Neural cell (in vitro differentiated cells): ENCODE data around the gene CD151. TPM values are rescaled to one million over a fixed set of nuclear protein-coding genes. Genes with fewer than 3 reads are reported as not detected.

Experiments used
- H2AFZ ChIP-seq: fragments of 200-600, 300-800 bp; sonication (generic), shearing (Covaris generic); 2 replicates; pipeline ENCODE4 v1.6.0; 2014; ENCODE audit warnings: low read depth, mild to moderate bottlenecking, antibody characterized with exemption, low read length, moderate library complexity
- H3F3A ChIP-seq: fragments of 200-600 bp; shearing (Covaris generic); 2 replicates; pipeline ENCODE4 v1.6.1; 2016; ENCODE audit warnings: mild to moderate bottlenecking, moderate library complexity, mixed read lengths, antibody characterized with exemption, low read length; ENCODE audit not compliant: insufficient read depth, poor library complexity, severe bottlenecking
- H3K27ac ChIP-seq: fragments of 200-600, 300-800 bp; sonication (generic), shearing (Covaris generic); 2 replicates; pipeline ENCODE4 v1.5.1; 2014; ENCODE audit warnings: mild to moderate bottlenecking, low read length, moderate library complexity
- H3K27me3 ChIP-seq: fragments of 300-800, 200-600 bp; sonication (generic), shearing (Covaris generic); 2 replicates; pipeline ENCODE4 v1.6.0; 2014; ENCODE audit warnings: mild to moderate bottlenecking, low read depth, low read length, moderate library complexity; ENCODE audit not compliant: insufficient read depth
- H3K36me3 ChIP-seq: fragments of 300-800, 200-600 bp; sonication (generic), shearing (Covaris generic); 2 replicates; pipeline ENCODE4 v1.5.1; 2014; ENCODE audit warnings: mild to moderate bottlenecking, antibody characterized with exemption, low read length, moderate library complexity; ENCODE audit not compliant: insufficient read depth
- H3K4me2 ChIP-seq: fragments of 300-800, 200-600 bp; sonication (generic), shearing (Covaris generic); 2 replicates; pipeline ENCODE4 v1.6.0; 2014; ENCODE audit warnings: mild to moderate bottlenecking, low read length
- H3K4me3 ChIP-seq: fragments of 300-800, 200-600 bp; sonication (generic), shearing (Covaris generic); 2 replicates; pipeline ENCODE4 v1.5.1; 2014; ENCODE audit warnings: mild to moderate bottlenecking, low read length, moderate library complexity
- H3K79me2 ChIP-seq: fragments of 200-600 bp; shearing (Covaris generic); replicated peaks from 2 replicates; pipeline ENCODE4 v1.6.0; 2014; ENCODE audit warnings: mild to moderate bottlenecking, low read length, moderate library complexity; ENCODE audit not compliant: insufficient read depth
- H3K9ac ChIP-seq: fragments of 300-800, 200-600 bp; sonication (generic), shearing (Covaris generic); 2 replicates; pipeline ENCODE4 v1.6.1; 2016; ENCODE audit warnings: mild to moderate bottlenecking, low read length, mixed read lengths
- H3K9me2 ChIP-seq: fragments of 200-600 bp; shearing (Covaris generic); 2 replicates; pipeline ENCODE4 v1.6.1; 2016; ENCODE audit warnings: mild to moderate bottlenecking, low read length, mixed read lengths; ENCODE audit not compliant: insufficient read depth
- H3K9me3 ChIP-seq: fragments of 200-600, 300-800 bp; sonication (generic), shearing (Covaris generic); 2 replicates; pipeline ENCODE4 v1.6.1; 2016; ENCODE audit warnings: mild to moderate bottlenecking, mixed run types, low read length, moderate library complexity, mixed read lengths
- H4K20me1 ChIP-seq: fragments of 200-600 bp; shearing (Covaris generic); 2 replicates; pipeline ENCODE4 v1.6.1; 2016; ENCODE audit warnings: mild to moderate bottlenecking, mixed run types; ENCODE audit not compliant: insufficient read depth
- EP300 ChIP-seq: fragments of 450-650 bp; conservative IDR thresholded peaks from 2 replicates; pipeline ENCODE4 v1.6.1; 2014; ENCODE audit warnings: antibody characterized with exemption, mild to moderate bottlenecking, moderate library complexity; ENCODE audit not compliant: poor library complexity, severe bottlenecking
- EZH2 ChIP-seq: fragments of 200-600, 300-800 bp; shearing (Covaris generic), sonication (generic); IDR thresholded peaks from 2 replicates; pipeline ENCODE4 v1.6.1; 2014; ENCODE audit warnings: antibody characterized with exemption, low read length, borderline replicate concordance, mild to moderate bottlenecking; ENCODE audit not compliant: insufficient read depth, poor library complexity, severe bottlenecking
- MXI1 ChIP-seq: fragments of 450-650 bp; conservative IDR thresholded peaks from 2 replicates; pipeline ENCODE4 v1.6.1; 2014; ENCODE audit warnings: antibody characterized with exemption, mild to moderate bottlenecking; ENCODE audit not compliant: poor library complexity, severe bottlenecking
- POLR2AphosphoS5 ChIP-seq: IDR thresholded peaks from 2 replicates; pipeline ENCODE4 v1.6.1; 2012
- RAD21 ChIP-seq: fragments of 450-650 bp; conservative IDR thresholded peaks from 2 replicates; pipeline ENCODE4 v1.6.1; 2014; ENCODE audit warnings: antibody characterized with exemption, mild to moderate bottlenecking, moderate library complexity
- SMC3 ChIP-seq: fragments of 450-650 bp; conservative IDR thresholded peaks from 2 replicates; pipeline ENCODE4 v1.6.1; 2014; ENCODE audit warnings: antibody characterized with exemption, mild to moderate bottlenecking, moderate library complexity; ENCODE audit not compliant: poor library complexity
- TAF1 ChIP-seq: IDR thresholded peaks from 2 replicates; pipeline ENCODE4 v1.6.1; 2012; ENCODE audit warnings: low read depth
- polyA plus RNA-seq: library from polyadenylated mRNA; depleted of rRNA; stranded (reverse); fragments of >200 nt; gene quantifications from 2 replicates; pipeline ENCODE4 v1.2.3, GENCODE V29; 2014
- TF ChIP-seq, protein P1 (sequence below): IDR thresholded peaks from 2 replicates; pipeline ENCODE4 v1.6.1; 2012; ENCODE audit warnings: borderline replicate concordance
- TF ChIP-seq, protein P2 (sequence below): fragments of 450-650 bp; IDR thresholded peaks from 2 replicates; pipeline ENCODE4 v1.5.1; 2014; ENCODE audit warnings: antibody characterized with exemption, mild to moderate bottlenecking, moderate library complexity; ENCODE audit not compliant: poor library complexity, severe bottlenecking

The CD151 gene
- polyA plus RNA-seq, 1 donor from 2014 or later = 70.8 TPM

DNA sequence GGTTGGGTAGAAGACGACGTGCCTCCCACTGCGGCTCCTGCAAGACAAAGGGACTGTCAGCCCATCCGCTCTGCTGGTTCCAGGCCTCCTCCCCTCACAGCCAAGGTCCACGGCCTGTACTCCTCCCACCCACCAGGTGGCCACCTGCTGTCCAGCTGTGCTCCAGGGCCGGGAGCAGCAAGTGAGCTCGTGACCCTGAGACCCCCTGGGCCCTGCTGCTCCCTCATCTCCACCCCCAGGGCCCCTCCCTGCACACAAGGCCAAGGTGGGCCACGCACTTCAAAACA is 37.3 kb downstream of the CD151 start:
- no peak overlapping the region for H3K27ac ChIP-seq
- no peaks in the 10 kb centered on the region for H3F3A ChIP-seq
- H3K4me3 ChIP-seq = no peak overlapping the region
- no peak overlapping the region for H3K4me2 ChIP-seq
- no peaks in the 10 kb centered on the region for H3K9me3 ChIP-seq
- H3K9me2 ChIP-seq = no peaks in the 10 kb centered on the region
- no peak overlapping the region for H2AFZ ChIP-seq
- no peak overlapping the region for H3K9ac ChIP-seq
- H4K20me1 ChIP-seq = no peaks in the 10 kb centered on the region
- no peaks in the 10 kb centered on the region for H3K27me3 ChIP-seq
- no peaks in the 10 kb centered on the region for H3K36me3 ChIP-seq
- no peak for TF ChIP-seq SMC3
- H3K79me2 ChIP-seq = no peaks in the 10 kb centered on the region

DNA sequence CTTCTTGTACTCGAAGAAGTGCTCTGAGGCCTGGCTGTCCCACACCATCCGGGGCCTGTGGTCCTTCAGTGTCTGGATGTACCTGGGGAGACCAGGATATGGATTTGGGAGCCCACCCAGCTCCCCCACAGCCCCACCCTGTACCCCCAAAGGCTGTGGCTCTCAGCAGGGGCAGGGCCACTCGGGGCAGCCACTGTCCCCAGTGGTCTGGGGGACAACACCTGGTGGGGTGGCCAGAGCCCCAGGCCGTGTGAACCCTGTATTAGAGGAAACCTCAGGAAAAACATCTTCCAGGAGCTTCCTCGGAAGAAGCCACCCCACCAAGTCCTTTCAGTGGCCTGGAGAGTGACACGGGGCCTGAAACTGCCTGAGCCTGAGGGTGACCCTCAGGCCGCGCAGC is 37.7 kb downstream of the CD151 start:
- Histone ChIP-seq H4K20me1 (no peaks in the 10 kb centered on the region), H3K27me3 (no peaks in the 10 kb centered on the region), H3K27ac (no peak overlapping the region), H3K36me3 (no peaks in the 10 kb centered on the region), H3K9me2 (no peaks in the 10 kb centered on the region), H3K4me3 (no peak overlapping the region), H3K79me2 (no peaks in the 10 kb centered on the region), H2AFZ (no peak overlapping the region), H3K9me3 (no peaks in the 10 kb centered on the region), H3F3A (no peaks in the 10 kb centered on the region), H3K9ac (no peak overlapping the region), H3K4me2 (no peak overlapping the region)
- no peak for TF ChIP-seq MXI1

- Histone ChIP-seq H4K20me1 (no peaks in the 10 kb centered on the region), H3F3A (no peaks in the 10 kb centered on the region), H3K27me3 (no peaks in the 10 kb centered on the region), H3K9me2 (no peaks in the 10 kb centered on the region), H3K9ac (no peak overlapping the region), H3K79me2 (no peaks in the 10 kb centered on the region), H3K36me3 (no peaks in the 10 kb centered on the region), H3K4me2 (no peak overlapping the region), H3K9me3 (no peaks in the 10 kb centered on the region), H2AFZ (no peak overlapping the region), H3K4me3 (no peak overlapping the region), H3K27ac (no peak overlapping the region)
- TF ChIP-seq POLR2AphosphoS5 (no peak), RAD21 (no peak), TAF1 (no peak), MXI1 (no peak), EP300 (no peak), EZH2 (no peak), SMC3 (no peak)
- TF ChIP-seq, protein P1, sequence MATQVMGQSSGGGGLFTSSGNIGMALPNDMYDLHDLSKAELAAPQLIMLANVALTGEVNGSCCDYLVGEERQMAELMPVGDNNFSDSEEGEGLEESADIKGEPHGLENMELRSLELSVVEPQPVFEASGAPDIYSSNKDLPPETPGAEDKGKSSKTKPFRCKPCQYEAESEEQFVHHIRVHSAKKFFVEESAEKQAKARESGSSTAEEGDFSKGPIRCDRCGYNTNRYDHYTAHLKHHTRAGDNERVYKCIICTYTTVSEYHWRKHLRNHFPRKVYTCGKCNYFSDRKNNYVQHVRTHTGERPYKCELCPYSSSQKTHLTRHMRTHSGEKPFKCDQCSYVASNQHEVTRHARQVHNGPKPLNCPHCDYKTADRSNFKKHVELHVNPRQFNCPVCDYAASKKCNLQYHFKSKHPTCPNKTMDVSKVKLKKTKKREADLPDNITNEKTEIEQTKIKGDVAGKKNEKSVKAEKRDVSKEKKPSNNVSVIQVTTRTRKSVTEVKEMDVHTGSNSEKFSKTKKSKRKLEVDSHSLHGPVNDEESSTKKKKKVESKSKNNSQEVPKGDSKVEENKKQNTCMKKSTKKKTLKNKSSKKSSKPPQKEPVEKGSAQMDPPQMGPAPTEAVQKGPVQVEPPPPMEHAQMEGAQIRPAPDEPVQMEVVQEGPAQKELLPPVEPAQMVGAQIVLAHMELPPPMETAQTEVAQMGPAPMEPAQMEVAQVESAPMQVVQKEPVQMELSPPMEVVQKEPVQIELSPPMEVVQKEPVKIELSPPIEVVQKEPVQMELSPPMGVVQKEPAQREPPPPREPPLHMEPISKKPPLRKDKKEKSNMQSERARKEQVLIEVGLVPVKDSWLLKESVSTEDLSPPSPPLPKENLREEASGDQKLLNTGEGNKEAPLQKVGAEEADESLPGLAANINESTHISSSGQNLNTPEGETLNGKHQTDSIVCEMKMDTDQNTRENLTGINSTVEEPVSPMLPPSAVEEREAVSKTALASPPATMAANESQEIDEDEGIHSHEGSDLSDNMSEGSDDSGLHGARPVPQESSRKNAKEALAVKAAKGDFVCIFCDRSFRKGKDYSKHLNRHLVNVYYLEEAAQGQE = no peak
- TF ChIP-seq, protein P2, sequence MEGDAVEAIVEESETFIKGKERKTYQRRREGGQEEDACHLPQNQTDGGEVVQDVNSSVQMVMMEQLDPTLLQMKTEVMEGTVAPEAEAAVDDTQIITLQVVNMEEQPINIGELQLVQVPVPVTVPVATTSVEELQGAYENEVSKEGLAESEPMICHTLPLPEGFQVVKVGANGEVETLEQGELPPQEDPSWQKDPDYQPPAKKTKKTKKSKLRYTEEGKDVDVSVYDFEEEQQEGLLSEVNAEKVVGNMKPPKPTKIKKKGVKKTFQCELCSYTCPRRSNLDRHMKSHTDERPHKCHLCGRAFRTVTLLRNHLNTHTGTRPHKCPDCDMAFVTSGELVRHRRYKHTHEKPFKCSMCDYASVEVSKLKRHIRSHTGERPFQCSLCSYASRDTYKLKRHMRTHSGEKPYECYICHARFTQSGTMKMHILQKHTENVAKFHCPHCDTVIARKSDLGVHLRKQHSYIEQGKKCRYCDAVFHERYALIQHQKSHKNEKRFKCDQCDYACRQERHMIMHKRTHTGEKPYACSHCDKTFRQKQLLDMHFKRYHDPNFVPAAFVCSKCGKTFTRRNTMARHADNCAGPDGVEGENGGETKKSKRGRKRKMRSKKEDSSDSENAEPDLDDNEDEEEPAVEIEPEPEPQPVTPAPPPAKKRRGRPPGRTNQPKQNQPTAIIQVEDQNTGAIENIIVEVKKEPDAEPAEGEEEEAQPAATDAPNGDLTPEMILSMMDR = no peak
Measured at GRCh38 chr11:871472-871871, 38.7 kb downstream of the CD151 start.
